CD4-positive, alpha-beta T cell treated with Interleukin-15 for 1 hour (primary cell): ENCODE data around the gene TBC1D22A.

Experiments
- DNase-seq: peaks from one replicate; pipeline ENCODE4 v3.0.0-alpha.2; 2020

Gene TBC1D22A

DNA sequence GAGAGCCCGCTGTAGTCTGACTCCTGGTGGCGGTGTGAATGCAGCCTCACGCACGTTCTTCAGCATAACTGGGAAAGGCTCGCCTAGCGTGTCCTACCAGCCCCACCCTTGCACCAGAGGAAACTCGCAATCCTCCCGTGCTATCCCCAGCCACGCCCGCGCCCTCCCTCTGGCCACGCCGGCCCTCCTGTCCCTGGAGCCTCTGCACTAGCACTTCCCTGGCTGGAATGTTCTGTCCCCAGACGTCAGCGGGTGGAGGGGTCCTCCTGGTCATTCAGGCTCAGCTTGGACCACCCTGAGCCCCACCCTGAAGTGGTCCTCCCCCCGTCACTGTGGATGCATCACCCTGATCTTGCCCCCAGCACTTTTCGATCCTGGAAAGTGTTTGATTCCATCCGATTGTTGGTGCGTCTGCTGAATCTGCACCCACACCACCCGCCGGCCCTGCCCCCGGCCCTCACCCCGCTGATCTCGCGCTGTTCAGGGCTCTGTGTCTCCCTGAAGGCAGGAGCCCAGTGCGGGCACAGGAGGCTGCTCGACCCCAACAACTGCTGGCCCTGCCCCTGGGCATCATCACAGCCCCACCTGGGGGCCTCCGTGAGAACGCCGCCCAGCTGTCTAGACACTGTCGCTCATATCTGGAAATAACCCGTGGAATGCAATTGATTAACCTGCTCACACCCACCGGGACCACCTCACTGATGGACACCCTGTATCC is 437.0 kb downstream of the TBC1D22A start:
- DNase-seq = no peak

DNA sequence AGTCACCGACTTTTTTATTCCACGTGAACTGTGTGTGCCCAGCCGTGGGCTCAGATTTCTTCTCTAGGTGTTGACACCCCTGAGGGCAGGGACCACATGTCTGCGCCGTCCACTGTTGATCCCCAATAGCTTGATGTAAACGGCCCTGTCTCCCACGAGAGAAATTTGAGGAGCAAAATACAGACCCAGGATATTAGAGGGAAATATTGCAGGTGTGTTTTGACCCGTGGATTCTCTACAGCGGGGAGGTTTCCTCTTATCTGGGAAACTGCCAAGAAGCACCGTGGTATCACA is 437.5 kb downstream of the TBC1D22A start:
- DNase-seq = no peak

DNA sequence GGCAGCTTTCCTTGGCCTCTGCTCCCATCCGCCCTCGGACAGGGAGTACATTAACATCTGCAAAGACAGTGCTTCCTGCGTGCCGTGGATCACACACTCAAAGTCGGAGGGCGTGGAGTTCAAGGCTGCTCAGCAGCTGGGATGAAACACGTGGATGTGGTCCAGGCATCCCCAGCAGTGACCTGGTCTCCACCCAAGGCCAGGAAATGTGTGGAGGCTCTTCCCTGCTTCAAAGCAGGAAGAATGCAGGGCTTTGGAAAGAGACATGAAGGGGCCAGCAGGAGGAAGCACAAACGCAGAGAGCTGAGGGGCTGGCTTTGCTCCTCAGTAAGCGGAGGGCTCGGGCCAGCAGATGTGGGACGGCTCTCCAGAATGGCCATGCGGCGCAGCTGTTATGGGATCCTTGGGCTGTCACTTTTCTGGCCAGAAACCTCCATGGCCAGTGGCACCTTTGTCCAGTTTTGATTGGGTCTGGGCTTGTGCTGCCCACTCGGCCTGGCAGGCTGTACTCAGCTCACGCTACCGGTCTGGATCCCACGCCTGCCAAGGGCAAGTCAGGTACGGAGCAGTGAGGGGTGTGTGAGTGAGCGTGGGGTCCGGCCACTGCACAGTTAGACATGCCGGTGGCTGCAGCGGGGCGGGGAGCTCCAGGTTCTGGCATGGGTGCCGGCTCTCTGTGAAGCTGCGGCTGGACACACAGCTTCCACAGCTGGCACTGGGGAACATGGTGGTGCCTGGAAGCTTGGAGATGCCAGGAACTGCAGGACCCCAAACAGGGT is 438.0 kb downstream of the TBC1D22A start:
- no peak for DNase-seq

DNA sequence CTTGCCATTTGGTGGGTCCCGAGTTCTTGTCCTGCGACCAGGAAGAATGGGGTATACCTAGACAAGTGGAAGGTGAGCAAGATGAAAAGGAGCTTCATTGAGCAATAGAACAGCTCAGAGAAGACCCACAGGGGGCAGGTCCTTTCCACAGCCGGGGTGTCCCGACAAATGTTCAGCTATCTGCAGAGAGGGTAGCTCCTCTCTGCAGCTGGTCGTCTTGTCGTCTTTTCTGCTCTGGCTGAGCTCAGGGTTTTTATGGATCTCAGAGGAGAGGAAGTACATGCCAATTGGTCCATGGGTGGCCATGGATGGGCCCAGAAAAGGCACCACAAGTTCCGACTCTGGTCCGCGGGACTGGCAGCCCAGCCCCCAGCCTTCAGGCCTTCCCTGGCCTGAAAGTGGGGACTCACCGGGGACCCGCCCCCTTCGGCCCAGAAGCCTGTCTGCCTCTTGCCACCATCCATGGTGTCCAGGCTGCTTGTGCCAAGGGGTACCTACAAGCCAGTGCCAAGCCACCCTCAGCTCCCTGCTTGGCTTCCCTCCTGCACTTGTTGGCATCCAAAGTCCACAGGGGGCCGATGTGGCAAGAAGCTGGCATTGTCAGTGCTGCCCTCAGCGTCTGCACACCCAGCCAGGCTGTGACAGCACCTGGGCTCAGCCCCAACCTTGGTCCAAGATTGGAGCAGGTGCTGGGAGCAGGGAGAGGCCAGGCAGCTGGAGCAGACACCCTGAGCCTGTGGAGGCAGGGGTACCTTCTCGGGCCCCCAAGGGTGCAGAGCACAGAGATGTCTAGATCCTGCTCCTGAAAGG is 438.9 kb downstream of the TBC1D22A start:
- no peak for DNase-seq

DNA sequence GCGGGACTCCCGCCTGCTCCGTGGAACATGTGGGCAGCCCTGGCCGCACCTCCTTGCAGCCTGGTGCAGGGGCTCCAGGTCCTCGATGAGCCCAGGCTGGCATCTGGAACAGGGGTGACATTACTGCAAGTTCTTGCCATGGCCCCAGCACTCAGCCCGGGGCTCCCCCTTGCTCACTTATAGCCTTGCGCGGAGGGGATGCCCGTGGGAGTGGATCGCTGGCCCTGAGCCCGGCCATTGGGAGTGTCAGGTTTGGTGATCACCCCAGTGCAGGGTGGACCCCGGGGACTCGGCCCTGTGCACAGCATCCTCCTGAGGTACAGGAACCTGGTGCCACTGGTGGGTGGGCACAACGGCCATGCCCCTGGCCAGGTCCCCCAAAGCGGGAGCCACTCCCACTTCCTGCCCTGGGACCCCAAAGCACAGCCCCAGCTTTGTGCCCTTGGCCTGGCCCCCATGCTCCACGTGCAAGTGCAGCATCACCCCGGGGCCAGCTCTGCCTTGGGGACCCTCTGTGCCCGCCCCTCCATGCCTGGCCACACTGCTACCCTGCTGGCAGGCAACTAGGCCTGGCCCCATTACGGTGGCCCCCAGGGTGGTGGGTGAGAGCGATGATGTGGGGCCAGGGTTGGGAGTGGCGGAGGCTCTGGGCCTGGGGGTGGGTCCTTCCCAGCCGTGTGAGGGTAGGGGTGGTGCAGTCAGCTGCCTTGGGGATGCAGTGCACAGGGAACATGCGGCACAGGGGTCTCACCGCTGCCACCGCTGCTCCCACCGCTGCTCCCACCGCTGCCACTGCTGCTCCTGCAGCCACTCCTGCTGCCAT is 439.8 kb downstream of the TBC1D22A start:
- no peak for DNase-seq

DNA sequence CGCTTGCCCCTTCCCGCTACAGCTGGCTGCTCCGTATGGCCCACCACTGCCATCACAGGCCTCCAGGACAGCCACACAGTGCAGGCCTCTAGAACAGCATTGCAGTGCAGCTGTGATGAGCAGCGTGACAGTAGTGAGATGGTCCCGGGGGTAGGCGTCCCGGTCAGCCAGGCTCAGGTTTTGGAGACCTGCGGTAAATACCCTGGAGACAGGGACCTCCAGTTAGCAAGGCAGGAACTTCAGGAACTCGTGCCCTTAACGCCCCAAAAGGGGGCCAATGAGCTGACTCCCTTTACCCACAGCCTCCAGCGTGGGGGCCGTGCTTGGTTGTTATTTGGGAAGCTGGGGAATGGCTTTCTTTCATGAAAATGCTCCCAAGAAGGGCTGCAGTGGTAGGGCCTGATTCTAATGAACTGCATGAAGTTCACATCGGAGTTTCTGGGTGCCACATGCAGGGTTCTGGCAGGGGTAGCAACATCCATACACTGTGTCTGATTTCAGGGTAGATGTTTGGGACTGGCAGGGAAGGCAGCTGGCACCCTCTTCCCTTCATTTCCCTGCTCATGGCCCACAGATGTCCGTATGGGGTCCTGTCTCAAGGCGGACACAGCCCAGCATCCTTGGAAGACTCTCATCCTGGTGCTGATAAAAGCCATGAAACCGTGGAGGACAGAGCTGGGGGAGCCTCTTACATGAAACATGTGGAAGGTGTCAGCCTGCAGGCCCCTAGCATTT is 440.5 kb downstream of the TBC1D22A start:
- no peak for DNase-seq

DNA sequence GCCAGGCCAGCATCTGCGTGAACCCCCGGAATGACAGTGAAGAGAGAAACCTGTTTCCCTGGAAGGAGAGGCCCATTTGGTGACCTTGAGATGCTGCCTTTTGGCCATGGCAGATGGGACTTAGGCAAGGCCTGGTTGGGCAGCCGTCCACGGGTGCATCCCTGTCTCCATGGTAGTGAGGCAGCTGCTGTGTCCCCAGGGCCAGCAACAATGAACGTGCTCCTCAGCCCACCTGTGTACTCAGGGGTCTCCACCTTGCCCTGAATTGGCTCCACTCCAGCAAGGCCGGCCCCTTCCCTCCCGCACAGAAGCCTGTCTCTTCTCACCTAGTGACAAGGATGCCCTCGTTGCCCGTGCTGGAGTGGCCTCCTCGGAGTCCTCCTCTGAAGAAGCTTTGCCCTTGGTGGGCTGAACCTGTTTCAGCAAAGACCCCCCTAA is 441.1 kb downstream of the TBC1D22A start:
- no peak for DNase-seq

- no peak for DNase-seq
Observed at GRCh38 chr22:47204002-47204979, 441.8 kb downstream of the TBC1D22A start.

- no peak for DNase-seq
Observed at GRCh38 chr22:47205081-47205491, 442.6 kb downstream of the TBC1D22A start.

DNA sequence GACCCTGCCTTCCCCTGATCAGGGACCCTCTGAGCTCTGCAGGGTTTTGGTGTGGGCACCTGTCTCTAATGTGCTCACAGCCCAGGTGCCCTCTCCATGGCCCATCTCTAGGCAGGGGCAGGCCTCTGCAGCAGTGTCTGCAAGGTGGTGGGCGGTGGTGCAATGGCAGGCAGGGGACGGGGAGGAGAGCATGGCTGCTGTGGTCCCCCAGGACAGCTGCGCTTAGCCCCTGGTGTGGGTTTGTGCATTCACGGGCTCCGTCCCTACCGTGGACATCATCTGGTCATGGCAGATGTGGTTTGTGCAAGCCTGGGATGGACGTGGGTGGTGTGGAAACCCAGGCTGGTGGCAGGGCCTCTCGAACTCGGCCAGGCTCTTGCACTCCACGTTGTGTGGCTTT is 443.1 kb downstream of the TBC1D22A start:
- DNase-seq = no peak

- no peak for DNase-seq
Observed at GRCh38 chr22:47206164-47206563, 443.7 kb downstream of the TBC1D22A start.

DNA sequence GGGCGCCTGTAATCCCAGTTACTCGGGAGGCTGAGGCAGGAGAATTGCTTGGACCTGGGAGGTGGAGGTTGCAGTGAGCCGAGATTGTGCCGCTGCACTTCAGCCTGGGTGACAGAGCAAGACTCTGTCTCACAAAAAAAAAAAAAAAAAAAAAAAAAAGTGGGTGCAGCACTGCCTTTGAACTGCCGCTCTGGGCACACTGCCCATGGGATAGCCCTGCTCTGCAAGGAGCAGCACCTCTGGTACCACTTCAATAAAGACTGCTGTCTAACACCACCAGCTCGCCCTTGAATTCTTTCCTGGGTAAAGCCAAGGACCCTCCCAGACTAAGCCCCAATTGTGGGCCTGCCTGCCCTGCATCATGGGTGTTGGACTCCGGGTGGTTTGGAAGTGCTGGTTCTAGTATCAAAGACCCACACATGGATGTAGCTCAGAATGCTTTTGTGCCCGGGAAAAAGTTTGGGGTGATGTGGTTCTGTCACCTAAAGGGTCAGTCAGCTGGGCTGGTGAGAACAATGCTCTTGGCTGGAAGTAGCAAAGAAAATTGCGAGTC is 444.3 kb downstream of the TBC1D22A start:
- DNase-seq = no peak

DNA sequence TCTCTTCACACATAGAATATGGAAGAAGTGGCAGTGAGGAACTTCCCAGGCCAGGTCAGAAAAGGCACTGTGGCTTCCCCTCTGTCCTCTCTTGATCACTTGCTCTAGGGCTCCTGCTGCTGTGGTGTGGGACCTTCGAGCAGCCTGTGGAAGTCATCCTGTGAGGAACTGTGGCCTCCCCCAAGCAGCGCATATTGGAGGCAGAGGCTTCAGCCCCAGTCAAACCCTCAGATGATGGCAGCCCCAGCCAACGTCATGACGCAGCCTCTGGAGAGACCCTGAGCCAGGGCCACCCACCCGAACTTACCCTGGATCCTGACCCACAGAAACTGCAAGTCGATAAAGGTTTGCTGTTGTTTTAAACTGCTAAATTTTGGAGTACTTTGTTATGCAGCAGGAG is 444.9 kb downstream of the TBC1D22A start:
- DNase-seq = no peak

DNA sequence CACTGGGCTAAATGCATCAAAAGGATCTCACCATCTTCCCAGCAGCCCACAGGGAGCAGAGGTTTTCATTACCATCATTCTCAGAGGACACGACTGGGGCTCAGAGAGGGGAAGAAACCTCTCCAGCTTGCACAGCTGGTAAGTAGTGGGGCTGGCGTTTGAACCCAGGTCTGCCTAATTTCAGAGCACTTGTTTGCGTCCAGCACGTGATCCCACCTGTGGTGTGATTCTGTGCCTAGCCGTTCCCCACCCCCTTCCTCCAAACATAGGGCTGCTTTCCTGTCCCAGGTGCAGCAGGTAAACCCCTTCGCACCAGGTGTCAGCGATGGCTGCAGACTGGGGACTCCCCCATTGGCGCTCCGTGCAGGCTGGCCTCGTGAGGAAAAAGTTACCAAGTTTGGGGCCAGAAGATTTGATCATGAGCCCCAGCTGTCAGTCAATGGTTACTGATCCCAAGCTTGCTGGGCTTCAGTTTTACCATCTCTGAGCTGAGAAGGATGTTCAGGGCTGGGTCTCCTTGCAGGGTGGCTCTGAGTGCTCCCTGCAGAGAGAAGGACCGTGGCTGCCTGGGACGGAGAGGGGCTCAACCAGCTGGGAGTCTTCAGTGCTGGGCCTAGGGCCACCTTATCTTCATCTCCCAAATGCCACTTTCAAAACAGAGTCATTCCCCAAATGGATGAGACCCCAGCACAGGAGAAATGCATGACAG is 445.6 kb downstream of the TBC1D22A start:
- DNase-seq = no peak

- DNase-seq = no peak
Observed at GRCh38 chr22:47208630-47209029, 446.2 kb downstream of the TBC1D22A start.

- DNase-seq = no peak
Observed at GRCh38 chr22:47209040-47209514, 446.6 kb downstream of the TBC1D22A start.

DNA sequence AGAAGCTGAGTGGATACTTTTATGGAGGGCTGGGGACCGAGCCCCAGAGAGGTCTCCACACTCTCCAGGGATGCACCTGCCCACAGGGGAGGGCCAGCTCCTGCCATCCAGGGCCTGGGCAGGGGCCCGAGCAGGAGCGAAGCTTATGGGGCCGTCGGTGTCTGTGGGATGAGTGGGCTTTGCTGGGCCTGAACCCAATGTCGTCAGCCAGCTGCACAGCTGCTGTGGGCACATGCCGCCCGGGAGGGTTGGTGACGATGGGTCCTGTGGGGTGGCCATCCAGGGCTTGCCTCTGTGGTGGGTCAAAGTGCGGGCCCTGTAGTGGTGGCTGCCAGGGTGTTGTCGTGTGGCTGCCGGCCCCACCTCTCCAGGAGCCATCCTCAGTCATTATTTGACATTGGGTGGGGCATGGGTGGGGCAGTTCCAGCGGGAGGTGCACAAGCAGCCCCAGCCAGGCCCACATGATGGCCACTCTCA is 447.1 kb downstream of the TBC1D22A start:
- DNase-seq = no peak

- DNase-seq = no peak
Observed at GRCh38 chr22:47210112-47210657, 447.7 kb downstream of the TBC1D22A start.

DNA sequence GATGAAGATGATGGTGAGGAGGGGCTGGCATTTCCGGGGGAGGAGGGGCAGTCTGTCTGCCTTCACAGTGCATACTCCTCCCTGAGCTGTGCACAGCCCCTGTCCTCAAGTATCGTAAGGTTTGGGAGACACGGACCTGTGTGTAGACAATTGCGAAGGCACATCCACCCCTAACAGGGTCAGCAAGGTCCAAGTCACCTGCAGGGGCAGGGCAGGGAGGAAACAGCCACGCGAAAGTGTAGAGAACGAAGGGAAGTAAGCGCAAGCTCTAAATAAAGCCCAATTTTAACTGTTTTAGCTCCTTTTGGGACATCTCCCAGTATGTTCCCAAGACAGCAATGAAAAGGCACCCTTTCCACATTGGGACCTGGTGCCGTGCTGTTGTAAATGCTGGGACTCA is 448.2 kb downstream of the TBC1D22A start:
- no peak for DNase-seq
